ENCODE measurements around the gene VGLL4.

GRCh38 chr3:11640009-11640673 lies 3.6 kb downstream of the VGLL4 start:
- no peak for TF ChIP-seq POLR2A (IDR thresholded peaks at IDR 0.05)
- no peak for TF ChIP-seq CTCF (IDR thresholded peaks at IDR 0.05)
